ENCODE results near the gene BOLA1.
"Not testable (repeated sequence)": the region's sequence is repeated elsewhere in the genome, so short reads cannot be mapped to it uniquely, and the experiment has no call there.

BOLA1 gene

GRCh38 chr1:149927563-149928400, 28.4 kb downstream of the BOLA1 start, which contains the start of gene SF3B4:
SF3B4 (minus strand) TSS chr1:149927803; CDS start chr1:149927759, 44 bp downstream.
- DNase-seq (ENCODE audit: extremely low spot score, insufficient read length, low read depth): peak; percentile 81

GRCh38 chr1:149928401-149928724, 29.0 kb downstream of the BOLA1 start:
- DNase-seq (ENCODE audit: extremely low spot score, insufficient read length, low read depth): no peak
- no peak for FAIRE-seq

More at GRCh38 chr1:149927563-149928400, 28.4 kb downstream of the BOLA1 start, which contains the start of gene SF3B4:
- FAIRE-seq: peak; percentile 91

DNA sequence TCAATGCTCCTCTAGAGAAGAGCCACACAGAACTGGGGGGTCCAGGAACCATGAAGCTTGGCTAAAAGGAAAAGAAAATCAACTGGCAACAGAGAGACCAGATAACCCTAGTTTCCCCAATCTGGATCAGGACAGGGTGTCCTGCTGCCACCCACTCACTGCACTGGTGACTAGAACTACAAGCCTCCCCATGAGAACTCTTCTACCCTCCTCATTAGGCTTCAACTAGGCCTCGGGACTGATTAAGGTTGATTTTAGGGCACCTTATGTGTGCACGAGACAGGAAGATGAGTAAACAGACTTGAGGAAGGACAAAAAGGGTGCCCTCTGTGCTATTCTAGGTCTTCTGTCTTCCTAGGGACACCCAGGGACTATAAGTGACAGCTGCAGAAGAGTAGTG, 30.5 kb downstream of the BOLA1 start:
- no peak for FAIRE-seq

DNA sequence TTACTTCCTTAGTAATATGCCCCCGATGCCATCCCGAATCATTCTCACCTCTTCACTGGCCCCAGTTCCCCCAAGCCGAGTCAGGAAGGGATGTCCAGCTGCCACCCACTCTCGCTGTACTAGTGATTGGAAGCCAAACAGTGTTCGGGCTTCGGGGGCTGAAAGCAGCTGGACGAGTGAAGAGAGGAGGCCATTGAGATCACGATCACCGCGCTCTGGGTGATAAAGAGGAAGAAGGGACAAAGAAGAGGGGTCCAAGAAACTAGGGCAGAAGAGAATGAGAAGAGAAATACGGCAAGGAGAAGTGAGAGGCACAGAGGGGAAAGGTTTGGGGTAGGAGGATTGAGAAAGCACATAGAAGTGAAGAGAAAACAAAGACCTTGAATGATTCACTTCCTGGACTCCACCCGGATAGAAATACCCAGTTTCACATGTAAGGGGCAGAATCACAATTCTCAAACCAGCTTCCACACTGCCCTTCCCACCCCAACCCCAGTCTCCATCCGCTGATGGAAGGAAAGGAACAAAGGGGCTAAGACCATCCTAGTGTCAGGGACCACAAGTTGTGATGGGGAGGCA, 31.9 kb downstream of the BOLA1 start:
- no peak for DNase-seq (ENCODE audit: extremely low spot score, insufficient read length, low read depth)
- FAIRE-seq: no peak

More for the DNA sequence above, 30.5 kb downstream of the BOLA1 start:
- DNase-seq (ENCODE audit: extremely low spot score, insufficient read length, low read depth): no peak

DNA sequence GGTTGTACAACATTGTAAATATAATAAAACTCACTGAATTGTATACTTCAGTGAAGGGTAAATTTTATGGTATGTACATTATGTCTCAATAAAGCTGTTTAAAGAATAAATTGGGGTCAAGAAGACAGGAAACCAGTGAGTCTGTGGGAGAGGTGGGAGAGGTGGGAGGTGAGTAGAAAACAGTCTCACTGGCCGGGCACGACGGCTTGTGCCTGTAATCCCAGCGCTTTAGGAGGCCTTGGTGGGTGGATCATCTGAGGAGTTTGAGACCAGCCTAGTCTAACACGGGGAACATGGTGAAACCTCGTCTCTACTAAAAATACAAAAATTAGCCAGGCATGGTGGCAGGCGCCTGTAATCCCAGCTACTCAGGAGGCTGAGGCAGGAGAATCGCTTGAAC, 33.1 kb downstream of the BOLA1 start:
- no peak for DNase-seq (ENCODE audit: extremely low spot score, insufficient read length, low read depth)
- FAIRE-seq: no peak

- DNase-seq (ENCODE audit: extremely low spot score, insufficient read length, low read depth): no peak
- FAIRE-seq: no peak
Measured at GRCh38 chr1:149933208-149933607, 33.8 kb downstream of the BOLA1 start.

GRCh38 chr1:149934356-149934755, 35.0 kb downstream of the BOLA1 start:
- DNase-seq (ENCODE audit: extremely low spot score, insufficient read length, low read depth) (no peak), FAIRE-seq (no peak)

GRCh38 chr1:149936170-149936991, 37.0 kb downstream of the BOLA1 start, which contains the start of gene MTMR11:
MTMR11 (minus strand) TSS chr1:149936879; CDS start chr1:149936647, 232 bp downstream.
- FAIRE-seq (peak; percentile 60), DNase-seq (ENCODE audit: extremely low spot score, insufficient read length, low read depth) (no peak)

- no peak for FAIRE-seq
- DNase-seq (ENCODE audit: extremely low spot score, insufficient read length, low read depth): no peak
Measured at GRCh38 chr1:149936992-149937705, 37.8 kb downstream of the BOLA1 start.

- DNase-seq (ENCODE audit: extremely low spot score, insufficient read length, low read depth) (no peak), FAIRE-seq (no peak)
Measured at GRCh38 chr1:149937759-149938158, 38.4 kb downstream of the BOLA1 start.

DNA sequence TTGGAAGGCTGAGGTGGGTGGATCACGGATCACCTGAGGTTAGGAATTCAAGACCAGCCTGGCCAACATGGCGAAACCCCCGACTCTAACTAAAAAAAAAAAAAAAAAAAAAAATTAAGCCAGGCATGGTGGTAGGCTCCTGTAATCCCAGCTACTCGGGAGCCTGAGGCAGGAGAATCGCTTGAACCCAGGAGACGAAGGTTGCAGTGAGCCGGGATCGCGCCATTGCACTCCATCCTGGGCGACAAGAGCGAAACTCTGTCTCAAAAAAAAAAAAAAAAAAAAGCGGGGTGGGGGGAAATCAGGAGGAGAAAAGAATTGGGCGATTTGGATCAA, 39.3 kb downstream of the BOLA1 start:
- not testable (repeated sequence) for DNase-seq (ENCODE audit: extremely low spot score, insufficient read length, low read depth); FAIRE-seq

DNA sequence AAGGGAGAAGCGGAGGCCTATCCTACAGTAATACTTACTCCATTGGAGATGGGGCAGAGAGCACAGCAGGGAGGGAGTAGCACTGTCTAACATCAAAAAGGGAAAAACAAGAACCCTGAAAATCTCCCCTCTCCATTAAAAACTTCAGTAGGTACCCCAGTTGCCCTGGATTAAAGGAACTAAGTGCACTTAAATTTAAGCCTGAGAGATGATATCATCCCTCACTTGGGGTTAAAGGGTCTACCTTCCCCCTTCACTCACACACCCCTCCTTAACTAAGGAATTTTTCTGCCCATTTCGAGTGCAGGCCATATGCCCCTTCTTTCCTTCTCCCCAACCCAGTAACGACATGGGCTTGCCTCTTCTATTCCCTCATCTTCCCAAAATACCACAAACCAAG, 41.1 kb downstream of the BOLA1 start:
- DNase-seq (ENCODE audit: extremely low spot score, insufficient read length, low read depth) (no peak), FAIRE-seq (no peak)

- no peak for FAIRE-seq
Measured at GRCh38 chr1:149942207-149942606, 42.8 kb downstream of the BOLA1 start.

DNA sequence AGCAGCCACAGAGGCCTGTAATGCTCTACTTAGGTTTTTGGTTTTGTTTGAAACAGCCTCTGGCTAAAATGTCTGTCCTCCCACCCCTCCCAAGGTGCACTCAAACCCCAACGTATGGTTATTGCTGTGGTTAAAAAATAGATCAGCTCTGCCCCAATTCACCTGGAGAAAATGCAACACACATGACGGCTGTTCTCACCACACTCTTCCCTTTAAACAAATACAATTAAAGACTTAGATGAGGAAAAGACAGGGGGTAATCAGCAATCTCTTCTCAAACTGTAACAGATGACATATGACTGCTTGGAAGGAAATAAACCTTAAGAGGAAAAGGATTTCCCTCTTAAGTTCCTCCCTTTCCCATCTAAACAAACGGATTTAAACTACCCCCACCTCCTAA, 43.5 kb downstream of the BOLA1 start:
- FAIRE-seq (no peak), DNase-seq (ENCODE audit: extremely low spot score, insufficient read length, low read depth) (no peak)

More at GRCh38 chr1:149942207-149942606, 42.8 kb downstream of the BOLA1 start:
- DNase-seq (ENCODE audit: extremely low spot score, insufficient read length, low read depth): no peak

DNA sequence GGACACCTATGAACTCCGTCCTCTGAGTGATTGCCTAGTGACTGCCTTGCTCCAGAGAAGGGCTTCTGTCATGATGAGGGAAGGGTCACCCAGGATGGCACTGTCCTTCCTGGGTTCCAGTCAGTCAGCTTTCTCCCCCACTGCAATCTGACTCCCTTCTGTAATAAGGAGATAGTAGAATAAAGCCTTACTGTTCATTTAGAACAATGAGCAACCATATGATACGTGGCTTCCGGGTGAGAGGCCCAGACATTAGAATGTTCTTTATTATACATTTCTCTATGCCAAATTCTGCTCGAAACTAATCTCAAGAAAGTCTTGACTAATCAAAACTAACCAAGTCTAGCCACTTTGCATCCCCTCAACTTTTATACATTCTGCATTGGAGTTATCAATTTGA, 45.8 kb downstream of the BOLA1 start:
- FAIRE-seq: no peak
- no peak for DNase-seq (ENCODE audit: extremely low spot score, insufficient read length, low read depth)

DNA sequence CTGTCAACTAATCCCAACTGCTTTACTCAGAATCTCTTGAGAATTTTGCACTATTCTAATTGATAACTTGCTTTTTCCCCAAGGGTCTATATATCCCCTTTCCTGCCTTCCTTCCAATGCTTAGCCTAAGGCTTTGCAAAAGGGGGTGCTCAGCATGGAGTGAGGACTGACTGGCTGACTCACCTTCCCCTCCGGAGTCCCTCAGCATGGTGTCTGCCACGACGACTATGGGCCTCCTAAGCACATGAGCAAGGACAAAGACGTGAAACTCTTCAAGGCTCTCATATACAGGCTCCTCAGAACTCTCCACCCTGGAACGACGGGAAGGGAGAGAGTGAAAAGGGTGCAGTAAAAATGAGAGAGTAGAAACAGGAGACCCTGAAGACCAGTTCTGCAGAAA, 50.5 kb downstream of the BOLA1 start:
- no peak for DNase-seq (ENCODE audit: extremely low spot score, insufficient read length, low read depth)
- no peak for FAIRE-seq
